Mucosa of rectum (tissue), 2 donors: Measurements from ENCODE around the gene ZNF358.
"Not testable (repeated sequence)": the region's sequence is repeated elsewhere in the genome, so short reads cannot be mapped to it uniquely, and the experiment has no call there.

Experiments used
- H3K27ac ChIP-seq, 2 donors: one replicate each; pipeline ENCODE4 v1.7.0; 2013; ENCODE audit warnings: inconsistent platforms in 2 of 2, low read depth in 2 of 2, low read length in 2 of 2
- H3K27me3 ChIP-seq, 2 donors: one replicate each; pipeline ENCODE4 v1.7.0; 2013; ENCODE audit warnings: low read length in 2 of 2; ENCODE audit not compliant: control insufficient read depth in 2 of 2, insufficient read depth in 2 of 2
- H3K36me3 ChIP-seq, 2 donors: one replicate each; pipeline ENCODE4 v1.7.0; 2013; ENCODE audit warnings: low read length in 2 of 2; ENCODE audit not compliant: control insufficient read depth in 2 of 2, insufficient read depth in 2 of 2
- H3K4me1 ChIP-seq, 2 donors: one replicate each; pipeline ENCODE4 v1.7.0; 2013; ENCODE audit warnings: low read length in 2 of 2, mild to moderate bottlenecking in 1 of 2; ENCODE audit not compliant: control insufficient read depth in 2 of 2, insufficient read depth in 2 of 2
- H3K4me3 ChIP-seq, 2 donors: one replicate each; pipeline ENCODE4 v1.7.0; 2013; ENCODE audit warnings: low read length in 2 of 2
- H3K9ac ChIP-seq, 2 donors: one replicate each; pipeline ENCODE4 v1.7.0; 2013; ENCODE audit warnings: low read length in 2 of 2, low read depth in 1 of 2, mild to moderate bottlenecking in 1 of 2
- H3K9me3 ChIP-seq, 2 donors: one replicate each; pipeline ENCODE4 v1.7.0; 2013; ENCODE audit warnings: low read length in 2 of 2; ENCODE audit not compliant: control insufficient read depth in 2 of 2
- donor health status: healthy.
- donor health status: Normal muscosa, but diverticular disease.

The ZNF358 gene

DNA sequence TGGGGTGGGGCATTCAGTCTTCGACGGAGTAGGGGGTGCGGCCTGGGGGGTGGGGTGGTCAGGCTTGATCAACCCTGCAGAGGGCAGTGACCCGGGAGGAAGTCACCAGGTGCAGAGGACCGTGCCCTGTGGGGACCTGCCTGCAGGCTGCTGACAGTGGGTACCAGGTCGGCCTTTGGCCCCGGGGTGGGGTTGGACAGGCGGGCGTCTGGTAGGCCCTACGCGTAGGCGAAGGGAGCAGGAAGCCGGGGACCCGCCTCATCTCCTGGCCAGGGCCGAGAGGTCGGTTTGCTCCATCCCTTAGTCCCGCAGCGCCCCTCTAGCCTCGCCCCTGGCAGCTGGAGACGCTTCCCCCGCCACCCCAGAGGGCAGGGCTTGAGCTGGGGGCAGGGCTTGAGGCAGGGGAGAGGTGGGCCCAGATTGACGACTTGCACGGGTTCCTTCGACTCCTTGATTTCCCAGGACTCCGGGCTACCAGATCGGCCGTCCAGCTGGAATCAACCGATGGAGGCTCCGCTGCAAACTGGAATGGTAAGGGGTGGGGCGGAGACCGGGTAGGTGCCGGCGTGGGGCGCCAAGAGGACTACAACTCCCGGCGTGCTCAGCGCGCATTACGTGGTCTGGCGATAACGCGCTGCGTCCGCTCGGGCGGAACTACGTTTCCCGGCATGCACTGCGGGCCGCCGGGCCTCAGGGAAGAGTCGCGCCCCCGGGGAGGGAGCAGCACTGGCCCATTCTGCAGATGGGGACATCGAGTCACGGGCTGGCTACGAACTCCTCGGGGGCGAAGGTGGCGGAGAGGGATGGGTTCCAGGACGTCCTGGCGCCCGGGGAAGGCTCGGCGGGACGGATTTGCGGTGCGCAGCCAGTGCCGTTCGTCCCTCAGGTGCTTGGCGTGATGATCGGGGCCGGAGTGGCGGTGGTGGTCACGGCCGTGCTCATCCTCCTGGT lies 19.4 kb downstream of the ZNF358 start, which contains the start of gene PNPLA6:
PNPLA6 (plus strand) TSS at position 671 of the 951 bp plus-strand sequence; CDS start at position 743, 72 bp downstream.
- Histone ChIP-seq H3K27ac (peak within 1 kb of the TSS; percentile 85 to 95), H3K4me3 (peak within 1 kb of the TSS; percentile 91 to 97), H3K9ac (peak within 1 kb of the TSS; percentile 89 to 90), H3K36me3 (peaks cover 3 to 13% of the 10 kb centered on the region in 2 donors), H3K9me3 (no peaks in the 10 kb centered on the region), H3K4me1 (peaks cover 10 to 12% of the 10 kb centered on the region in 2 donors), H3K27me3 (no peaks in the 10 kb centered on the region)

DNA sequence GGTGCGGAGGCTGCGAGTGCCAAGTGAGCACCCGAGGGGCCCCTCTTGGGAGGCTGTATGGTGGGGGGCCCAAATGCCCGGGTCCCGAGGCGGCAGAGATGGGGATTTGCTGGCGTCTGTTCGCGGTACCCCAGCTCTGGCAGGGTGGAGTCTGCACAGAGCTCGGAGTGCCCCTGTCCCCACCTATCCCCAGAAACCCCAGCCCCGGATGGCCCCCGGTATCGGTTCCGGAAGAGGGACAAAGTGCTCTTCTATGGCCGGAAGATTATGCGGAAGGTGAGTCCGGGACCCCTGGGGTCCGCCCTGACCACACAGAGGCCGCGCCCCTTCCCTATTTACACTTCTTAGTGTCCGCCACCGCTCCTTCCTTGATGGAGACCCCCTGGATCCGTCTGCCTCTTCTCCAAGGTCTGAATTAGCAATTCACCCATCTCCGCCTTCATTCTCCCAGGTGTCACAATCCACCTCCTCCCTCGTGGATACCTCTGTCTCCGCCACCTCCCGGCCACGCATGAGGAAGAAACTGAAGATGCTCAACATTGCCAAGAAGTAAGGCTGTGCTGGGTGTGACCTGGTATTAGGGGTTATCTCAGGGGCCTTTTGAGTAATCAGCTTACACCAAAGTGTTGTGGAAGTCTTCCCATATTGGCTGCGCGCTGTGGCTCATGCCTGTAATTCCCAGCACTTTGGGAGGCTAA lies 20.2 kb downstream of the ZNF358 start:
- H3K36me3 ChIP-seq, result peaks cover 8 to 19% of the 10 kb centered on the region in 2 donors
- H3K27ac ChIP-seq, result peak overlapping the region; percentile 85 to 95
- peak overlapping the region; percentile 84 to 89 for H3K9ac ChIP-seq
- no peaks in the 10 kb centered on the region for H3K9me3 ChIP-seq
- H3K4me1 ChIP-seq, result peaks cover 10 to 12% of the 10 kb centered on the region in 2 donors
- H3K27me3 ChIP-seq, result no peaks in the 10 kb centered on the region
- peak overlapping the region; percentile 91 to 97 for H3K4me3 ChIP-seq

GRCh38 chr19:7538990-7539389 lies 23.1 kb downstream of the ZNF358 start:
- H3K4me3 ChIP-seq, H3K27me3 ChIP-seq, H3K9me3 ChIP-seq, H3K9ac ChIP-seq, H3K27ac ChIP-seq: not testable (repeated sequence)
- peaks cover 7 to 10% of the 10 kb centered on the region in 2 donors for H3K4me1 ChIP-seq
- peaks cover 19 to 40% of the 10 kb centered on the region in 2 donors for H3K36me3 ChIP-seq

DNA sequence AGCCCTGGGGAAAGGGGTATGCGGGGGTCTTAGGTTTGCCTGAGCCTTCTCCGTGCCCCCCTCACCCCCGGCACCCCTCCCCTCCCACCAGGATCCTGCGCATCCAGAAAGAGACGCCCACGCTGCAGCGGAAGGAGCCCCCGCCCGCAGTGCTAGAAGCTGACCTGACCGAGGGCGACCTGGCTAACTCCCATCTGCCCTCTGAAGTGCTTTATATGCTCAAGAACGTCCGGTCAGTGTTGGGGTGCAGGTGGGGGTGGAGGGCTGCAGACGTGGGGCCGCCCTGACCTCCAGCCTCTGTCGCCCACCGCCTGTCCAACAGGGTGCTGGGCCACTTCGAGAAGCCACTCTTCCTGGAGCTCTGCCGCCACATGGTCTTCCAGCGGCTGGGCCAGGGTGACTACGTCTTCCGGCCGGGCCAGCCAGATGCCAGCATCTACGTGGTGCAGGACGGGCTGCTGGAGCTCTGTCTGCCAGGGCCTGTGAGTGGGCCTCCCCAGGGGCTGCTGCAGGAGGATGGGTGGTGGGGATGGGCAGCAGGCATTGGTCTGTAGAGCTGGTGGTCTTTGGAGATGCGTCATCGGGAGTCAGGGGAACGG lies 24.0 kb downstream of the ZNF358 start:
- Histone ChIP-seq H3K36me3 (peaks cover 19 to 40% of the 10 kb centered on the region in 2 donors), H3K4me1 (peaks cover 6 to 7% of the 10 kb centered on the region in 2 donors), H3K9ac (no peak overlapping the region), H3K9me3 (no peaks in the 10 kb centered on the region), H3K4me3 (no peak overlapping the region), H3K27ac (no peak overlapping the region), H3K27me3 (no peaks in the 10 kb centered on the region)

GRCh38 chr19:7540761-7541474 lies 25.0 kb downstream of the ZNF358 start:
- Histone ChIP-seq H3K4me1 (peaks cover 5% of the 10 kb centered on the region in 2 donors), H3K27ac (no peak overlapping the region), H3K4me3 (no peak overlapping the region), H3K36me3 (peaks cover 19 to 40% of the 10 kb centered on the region in 2 donors), H3K27me3 (no peaks in the 10 kb centered on the region), H3K9me3 (no peaks in the 10 kb centered on the region), H3K9ac (no peak overlapping the region)

DNA sequence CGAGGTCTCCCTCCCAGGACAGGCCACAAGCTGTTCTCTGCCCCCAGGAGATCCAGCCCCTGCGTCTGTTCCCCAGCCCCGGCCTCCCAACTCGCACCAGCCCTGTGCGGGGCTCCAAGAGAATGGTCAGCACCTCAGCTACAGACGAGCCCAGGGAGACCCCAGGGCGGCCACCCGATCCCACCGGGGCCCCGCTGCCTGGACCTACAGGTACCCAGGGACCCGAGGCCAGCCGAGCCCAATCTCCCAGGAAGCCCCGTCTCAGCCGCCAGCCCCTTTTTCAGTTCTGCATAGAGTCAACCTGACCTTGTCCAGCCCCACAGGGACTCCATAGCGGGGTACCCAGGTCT lies 25.5 kb downstream of the ZNF358 start:
- H3K9me3 ChIP-seq, result no peaks in the 10 kb centered on the region
- peaks cover 0 to 1% of the 10 kb centered on the region in 2 donors for H3K4me1 ChIP-seq
- no peak overlapping the region for H3K27ac ChIP-seq
- H3K36me3 ChIP-seq, result peaks cover 19 to 40% of the 10 kb centered on the region in 2 donors
- no peaks in the 10 kb centered on the region for H3K27me3 ChIP-seq
- H3K9ac ChIP-seq, result no peak overlapping the region
- no peak overlapping the region for H3K4me3 ChIP-seq

DNA sequence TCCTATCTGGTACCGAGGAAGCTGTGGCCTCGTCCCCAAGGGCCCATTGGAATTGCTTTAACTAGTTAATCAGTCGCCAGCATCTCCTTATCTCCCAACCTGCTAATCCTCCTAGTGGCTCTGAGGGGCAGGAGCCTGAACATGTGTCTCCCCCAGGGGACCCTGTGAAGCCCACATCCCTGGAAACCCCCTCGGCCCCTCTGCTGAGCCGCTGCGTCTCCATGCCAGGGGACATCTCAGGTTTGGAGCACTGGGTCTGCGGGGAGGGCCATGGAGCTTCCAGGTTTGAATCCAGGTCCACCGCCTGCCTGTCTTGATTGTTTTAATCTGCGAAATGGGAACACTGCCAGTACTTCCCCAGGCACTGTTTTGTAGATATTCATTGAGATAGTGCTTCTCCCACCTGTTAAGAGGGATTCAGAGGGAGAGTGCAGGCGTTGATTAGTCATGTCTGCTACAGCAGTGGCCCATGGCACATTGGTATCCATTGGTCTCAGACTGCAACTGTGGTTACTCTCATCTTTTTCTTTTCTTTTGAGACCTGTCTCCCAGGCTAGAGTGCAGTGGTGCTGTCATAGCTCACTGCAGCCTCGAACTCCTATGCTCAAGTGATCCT lies 26.0 kb downstream of the ZNF358 start:
- Histone ChIP-seq H3K9ac (no peak overlapping the region), H3K27ac (no peak overlapping the region), H3K9me3 (no peaks in the 10 kb centered on the region), H3K4me1 (no peaks in the 10 kb centered on the region), H3K27me3 (no peaks in the 10 kb centered on the region), H3K4me3 (no peak overlapping the region), H3K36me3 (peaks cover 19 to 40% of the 10 kb centered on the region in 2 donors)

DNA sequence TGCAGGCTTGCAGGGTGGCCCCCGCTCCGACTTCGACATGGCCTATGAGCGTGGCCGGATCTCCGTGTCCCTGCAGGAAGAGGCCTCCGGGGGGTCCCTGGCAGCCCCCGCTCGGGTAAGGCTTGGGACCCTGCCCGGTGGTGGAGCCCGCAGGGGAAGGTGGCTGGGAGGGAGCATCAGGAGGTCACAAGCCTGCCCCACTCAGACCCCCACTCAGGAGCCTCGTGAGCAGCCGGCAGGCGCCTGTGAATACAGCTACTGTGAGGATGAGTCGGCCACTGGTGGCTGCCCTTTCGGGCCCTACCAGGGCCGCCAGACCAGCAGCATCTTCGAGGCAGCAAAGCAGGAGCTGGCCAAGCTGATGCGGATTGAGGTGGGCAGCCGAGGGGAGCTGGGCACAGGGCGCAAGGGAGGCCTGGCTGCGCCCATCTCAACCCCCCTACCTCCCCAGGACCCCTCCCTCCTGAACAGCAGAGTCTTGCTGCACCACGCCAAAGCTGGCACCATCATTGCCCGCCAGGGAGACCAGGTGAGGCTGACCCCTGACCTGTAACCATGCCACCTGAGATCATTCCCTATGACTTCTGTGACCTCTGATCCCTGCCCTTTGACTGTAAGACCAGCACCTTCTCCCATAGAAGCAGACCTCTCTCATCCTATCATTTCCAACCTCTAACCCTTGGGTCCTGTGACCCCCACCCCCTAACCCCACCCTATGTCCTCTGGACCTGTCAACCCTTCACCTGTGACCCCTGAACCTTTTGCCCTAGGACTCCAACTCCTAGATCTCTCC lies 26.8 kb downstream of the ZNF358 start:
- Histone ChIP-seq H3K4me3 (no peak overlapping the region), H3K27ac (no peak overlapping the region), H3K27me3 (no peaks in the 10 kb centered on the region), H3K4me1 (no peaks in the 10 kb centered on the region), H3K9me3 (no peaks in the 10 kb centered on the region), H3K36me3 (peaks cover 19 to 40% of the 10 kb centered on the region in 2 donors), H3K9ac (no peak overlapping the region)

GRCh38 chr19:7544626-7545025 lies 28.7 kb downstream of the ZNF358 start:
- no peaks in the 10 kb centered on the region for H3K4me1 ChIP-seq
- no peak overlapping the region for H3K9ac ChIP-seq
- peaks cover 19 to 30% of the 10 kb centered on the region in 2 donors for H3K36me3 ChIP-seq
- no peak overlapping the region for H3K4me3 ChIP-seq
- H3K27ac ChIP-seq, result peak overlapping the region in 1 of 2 donors; percentile 48
- no peaks in the 10 kb centered on the region for H3K9me3 ChIP-seq
- no peaks in the 10 kb centered on the region for H3K27me3 ChIP-seq
